Measurements from ENCODE around the gene DDX24.

DNA sequence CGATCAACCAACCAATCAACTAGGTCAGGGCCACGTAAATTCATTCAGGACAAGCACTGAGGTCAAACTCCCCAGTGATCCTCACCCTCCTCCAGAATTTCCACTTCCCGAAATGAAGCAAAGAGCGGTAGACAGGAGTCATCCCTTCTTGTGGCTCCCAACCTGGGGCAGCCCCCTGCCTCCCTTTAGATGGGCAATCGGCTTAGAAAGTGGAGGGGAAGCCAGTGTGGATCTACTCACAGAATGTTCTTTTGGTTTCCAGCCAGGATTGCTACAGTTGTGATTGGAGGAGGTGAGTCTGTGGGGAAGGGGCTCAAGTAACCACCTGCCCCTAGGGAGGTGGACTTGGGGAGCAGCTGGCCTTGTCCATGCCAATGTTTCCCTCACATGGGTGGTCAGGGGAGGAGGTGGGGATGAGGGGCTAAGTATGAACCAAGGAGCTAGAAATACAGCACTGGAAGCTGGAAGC lies 33.6 kb upstream of the DDX24 start:
- TF ChIP-seq CTCF (IDR thresholded peaks at IDR 0.05; ENCODE audit: control extremely low read depth in 1 of 3, insufficient read depth in 1 of 3, low read depth in 1 of 3, low read length in 3 of 3) (no peak), TAF1 (IDR thresholded peaks at IDR 0.05; ENCODE audit: low read depth, low read length) (no peak), USF2 (IDR thresholded peaks at IDR 0.05; ENCODE audit: low read length) (no peak), CEBPB (IDR thresholded peaks at IDR 0.05; ENCODE audit: low read depth, low read length) (no peak), RAD21 (IDR thresholded peaks at IDR 0.05 in 1 of 2, conservative IDR thresholded peaks at IDR 0.05 in 1 of 2; ENCODE audit: low read depth in 2 of 2, low read length in 2 of 2) (no peak), ZNF274 (IDR thresholded peaks at IDR 0.05; ENCODE audit: borderline replicate concordance, extremely low read depth, low read length) (no peak), MAX (IDR thresholded peaks at IDR 0.05) (no peak)
- TF ChIP-seq, protein P1, sequence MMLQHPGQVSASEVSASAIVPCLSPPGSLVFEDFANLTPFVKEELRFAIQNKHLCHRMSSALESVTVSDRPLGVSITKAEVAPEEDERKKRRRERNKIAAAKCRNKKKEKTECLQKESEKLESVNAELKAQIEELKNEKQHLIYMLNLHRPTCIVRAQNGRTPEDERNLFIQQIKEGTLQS (IDR thresholded peaks at IDR 0.05; ENCODE audit: insufficient read depth, low read depth, low read length), result no peak
